Ammon's horn (tissue), 1 donor: ENCODE results near the gene MEX3D.

Source experiments
- DNase-seq: peaks from one replicate; pipeline ENCODE4 v3.0.0-alpha.2; 2016; ENCODE audit warnings: low spot score

Gene MEX3D

DNA sequence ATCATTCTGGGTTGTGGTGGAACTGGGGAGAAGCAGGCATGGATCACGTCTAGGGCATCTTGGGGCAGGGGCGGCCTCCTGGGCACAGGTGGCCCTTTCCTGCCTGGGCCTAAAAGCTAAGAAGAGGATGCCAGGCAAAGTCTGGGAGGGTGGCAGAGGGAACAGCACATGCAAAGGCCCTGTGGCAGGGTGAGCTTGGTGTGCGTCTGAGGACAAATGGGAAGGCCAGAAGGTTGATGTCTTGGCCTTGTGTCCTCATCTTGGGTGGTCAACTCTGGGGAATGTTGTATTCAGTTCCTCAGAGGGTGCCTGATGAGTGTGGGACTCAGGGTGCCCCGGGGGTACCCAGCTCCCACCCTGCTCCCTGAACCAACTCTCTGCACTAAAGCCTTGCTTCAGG lies 49.7 kb downstream of the MEX3D start:
- DNase-seq = no peak

DNA sequence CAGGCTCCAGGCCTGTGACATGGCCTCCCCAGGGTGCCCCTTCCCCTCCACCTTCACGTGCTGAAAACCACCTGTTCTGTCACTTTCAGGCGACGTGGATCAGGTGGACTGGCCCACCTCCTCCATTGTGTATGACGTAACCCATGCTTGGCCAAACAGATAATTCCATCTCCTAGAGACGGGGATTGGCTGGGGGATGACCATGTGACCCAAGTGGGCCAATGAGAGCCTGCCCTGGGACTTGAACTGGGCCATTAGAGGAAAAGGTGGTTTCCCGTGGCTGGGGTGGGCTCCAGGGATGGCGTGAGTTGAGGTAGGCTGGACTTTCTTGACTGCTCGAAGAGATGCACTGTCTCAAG lies 51.8 kb downstream of the MEX3D start:
- DNase-seq = no peak

DNA sequence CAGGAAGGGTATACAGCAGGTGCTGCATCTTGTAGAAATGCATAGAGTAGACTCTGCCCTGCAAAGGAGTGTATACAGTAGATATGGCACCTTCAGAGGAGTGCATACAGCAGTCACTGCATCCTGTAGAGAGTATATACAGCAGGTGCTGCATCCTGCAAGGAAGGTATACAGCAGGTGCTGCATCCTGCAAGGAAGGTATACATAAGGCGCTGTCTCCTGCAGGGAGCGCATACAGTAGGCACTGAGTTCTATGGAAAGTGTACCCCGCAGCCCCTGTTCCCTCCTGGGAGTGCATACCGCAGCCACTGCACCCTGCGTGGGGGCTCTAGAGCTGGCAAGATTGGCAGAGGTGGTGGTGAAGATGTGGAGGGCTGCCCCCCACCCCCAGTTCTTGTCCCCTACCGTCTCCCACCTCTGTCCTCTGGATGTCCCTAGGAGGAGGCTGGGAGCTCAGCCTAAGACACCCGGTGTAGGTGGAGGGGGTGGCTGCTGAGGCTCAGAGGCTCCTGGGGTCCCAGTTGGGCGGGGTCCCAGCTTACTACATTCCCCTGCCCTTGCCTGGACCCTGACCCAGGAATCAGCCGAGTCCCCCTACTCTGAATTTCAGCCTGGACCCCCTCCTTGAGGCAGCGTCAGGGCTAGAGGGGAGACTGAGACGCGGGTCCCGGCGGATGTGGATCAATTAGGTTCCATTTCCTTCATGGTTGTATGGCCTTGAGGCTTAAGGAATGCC lies 53.0 kb downstream of the MEX3D start:
- no peak for DNase-seq

DNA sequence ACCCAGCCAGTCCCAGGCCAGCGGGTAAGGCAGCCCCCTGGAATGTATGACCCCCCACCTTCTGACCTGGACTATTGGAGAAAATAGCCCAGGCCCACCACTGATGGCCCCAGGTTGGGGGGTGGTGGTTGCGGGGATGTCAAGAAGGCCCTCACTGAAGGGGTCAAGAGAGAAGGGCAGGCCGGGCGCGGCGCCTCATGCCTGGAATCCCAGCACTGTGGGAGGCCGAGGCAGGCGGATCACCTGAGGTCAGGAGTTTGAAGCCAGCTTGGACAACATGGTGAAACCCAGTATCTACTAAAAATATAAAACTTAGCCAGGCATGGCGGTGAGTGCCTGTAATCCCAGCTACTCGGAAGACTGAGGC lies 53.8 kb downstream of the MEX3D start:
- no peak for DNase-seq

DNA sequence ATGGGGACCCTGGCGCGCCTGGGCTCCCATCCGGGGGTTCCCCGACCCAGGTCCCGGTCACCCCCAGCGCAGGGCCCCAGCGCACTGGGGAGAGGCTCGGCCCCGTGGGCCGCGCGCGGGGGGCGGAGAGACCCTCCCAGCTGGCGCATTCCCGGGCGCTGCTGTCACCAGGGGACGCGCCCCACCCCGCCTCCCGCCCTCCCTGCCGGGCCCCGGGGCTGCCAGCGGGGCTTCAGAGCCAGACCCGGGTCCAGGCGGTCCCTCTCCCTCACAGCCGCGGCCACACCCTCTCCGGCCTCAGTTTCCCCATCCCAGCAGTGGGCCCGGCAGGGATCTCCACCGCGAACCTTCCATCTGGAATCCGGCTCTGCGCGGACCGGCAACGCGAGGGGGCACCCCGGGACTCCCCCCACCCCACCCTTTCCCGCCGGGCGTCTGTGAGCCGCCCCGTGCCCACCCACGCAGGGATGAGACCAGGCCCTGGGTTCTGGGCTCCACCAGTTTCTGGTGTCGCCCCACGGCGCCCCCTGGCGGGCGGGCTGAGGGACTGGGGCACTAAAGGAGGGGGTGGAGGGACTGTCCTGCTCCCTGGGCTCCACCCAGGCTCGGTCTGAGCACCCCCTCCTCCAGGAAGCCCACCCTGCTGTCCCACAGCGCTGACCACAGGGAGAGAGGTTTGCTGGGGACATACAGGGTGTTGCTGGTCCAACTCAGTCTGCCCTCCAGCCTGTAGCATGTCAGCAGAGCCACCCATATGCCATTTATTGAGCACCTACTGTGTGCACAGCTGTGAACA lies 54.4 kb downstream of the MEX3D start:
- DNase-seq = no peak

DNA sequence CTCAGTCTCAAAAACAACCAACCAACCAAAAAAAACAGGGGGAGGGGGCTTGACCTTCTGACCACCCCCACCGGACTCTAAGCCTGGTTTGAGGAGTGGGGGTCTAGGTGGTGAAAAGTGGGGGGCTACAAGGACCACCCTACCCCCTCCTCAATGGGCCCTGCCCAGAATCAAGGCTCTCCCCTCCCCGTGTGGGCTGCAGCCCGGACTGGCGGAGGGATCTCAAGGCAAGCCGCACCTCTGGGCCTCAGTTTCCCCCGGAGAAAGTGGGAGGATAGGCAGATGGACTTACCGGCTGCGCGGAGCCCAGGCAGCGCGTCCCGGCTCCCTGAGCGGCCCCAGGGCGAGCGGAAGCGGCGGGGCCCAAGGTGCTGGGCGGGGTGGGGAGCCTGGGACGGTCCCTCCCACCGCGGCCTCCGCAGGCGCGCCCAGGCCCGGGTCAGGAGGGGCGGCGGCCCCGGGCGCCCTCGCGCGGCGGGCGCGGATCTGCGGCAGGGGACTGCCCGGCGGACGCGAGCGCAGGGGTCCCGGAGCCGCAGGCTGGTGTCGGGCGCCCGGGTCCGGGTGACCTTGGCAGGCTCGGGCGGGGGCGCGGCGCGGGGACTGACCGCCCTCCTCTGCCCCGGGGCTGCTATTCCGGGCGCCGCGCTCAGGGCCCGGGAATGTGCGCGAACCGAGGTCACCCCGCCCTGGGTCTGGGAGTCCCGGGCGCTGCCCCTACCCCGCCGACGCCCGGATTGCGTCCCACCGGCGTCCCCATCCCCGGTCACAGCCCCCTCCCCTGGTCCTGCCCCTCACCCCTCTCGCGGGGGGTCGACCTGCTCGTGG lies 55.2 kb downstream of the MEX3D start, which contains the start of gene ADAMTSL5:
TSS of gene ADAMTSL5 (minus strand) at position 349 of the 828 bp plus-strand sequence. CDS start 2,076 bp downstream, outside the sequence.
- DNase-seq = no peak

DNA sequence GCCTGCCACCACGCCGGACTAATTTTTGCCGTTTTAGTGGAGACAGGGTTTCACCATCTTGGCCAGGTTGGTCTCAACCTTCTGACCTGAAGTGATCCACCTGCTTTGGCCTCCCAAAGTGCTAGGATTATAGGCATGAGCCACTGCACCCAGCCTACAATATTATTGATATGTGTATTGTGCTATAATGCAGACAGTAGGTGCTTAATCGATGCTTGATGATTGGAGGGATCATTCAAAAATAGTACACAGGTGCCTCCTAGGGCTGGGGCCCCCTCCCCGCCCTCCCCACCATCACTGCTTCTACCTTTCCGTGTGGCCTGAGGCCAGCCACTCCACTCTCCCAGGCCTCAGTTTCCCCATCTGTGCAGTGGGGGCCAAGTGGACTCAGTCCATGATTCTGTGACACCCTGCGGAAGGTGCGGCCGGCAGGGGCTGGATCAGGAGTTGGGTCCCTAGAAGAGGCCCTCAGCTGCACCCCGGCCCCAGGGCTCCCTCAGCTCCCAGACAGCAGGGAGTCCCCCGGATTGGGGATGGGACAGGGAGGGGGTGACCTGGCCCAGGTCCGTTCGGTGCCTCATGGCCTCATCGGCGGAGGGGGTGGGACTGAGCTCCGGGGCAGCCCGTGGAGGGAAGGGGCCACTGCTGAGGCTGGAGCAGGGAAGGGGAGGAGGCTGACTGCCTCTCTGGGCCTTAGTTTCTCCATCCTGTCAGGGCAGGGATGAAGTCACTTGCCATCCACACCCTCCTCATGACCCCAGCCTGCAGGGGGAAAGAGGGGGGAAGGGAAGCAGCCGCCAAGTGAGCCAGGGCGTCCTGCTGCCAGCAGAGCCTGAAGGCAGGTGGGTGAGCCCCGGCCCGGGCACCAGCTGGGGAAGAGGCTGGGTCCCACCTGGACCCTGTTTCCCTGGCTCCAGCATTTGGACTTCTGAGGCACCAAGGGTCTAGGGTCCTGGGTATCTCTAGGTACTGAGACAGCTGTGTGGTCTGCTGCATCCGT lies 56.5 kb downstream of the MEX3D start:
- DNase-seq = no peak

DNA sequence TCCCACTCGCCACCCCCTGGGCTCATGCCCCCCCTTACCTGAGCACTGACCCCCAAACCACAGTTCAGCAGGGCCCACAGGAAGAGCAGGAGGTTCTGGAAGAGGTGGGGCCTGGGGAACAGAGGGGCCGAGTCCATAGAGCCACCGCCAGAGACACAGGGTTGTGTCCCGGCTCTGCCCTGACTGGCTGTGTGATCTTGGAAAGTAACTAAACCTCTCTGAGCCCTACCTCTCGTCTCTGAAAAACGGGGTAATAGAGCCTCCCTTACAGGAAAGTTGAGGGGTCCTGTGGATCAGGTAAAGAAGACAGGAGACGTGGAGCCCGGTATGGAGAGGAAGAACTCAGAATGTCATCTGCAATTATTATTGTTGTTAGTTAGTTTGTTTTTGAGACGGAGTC lies 57.3 kb downstream of the MEX3D start:
- no peak for DNase-seq

DNA sequence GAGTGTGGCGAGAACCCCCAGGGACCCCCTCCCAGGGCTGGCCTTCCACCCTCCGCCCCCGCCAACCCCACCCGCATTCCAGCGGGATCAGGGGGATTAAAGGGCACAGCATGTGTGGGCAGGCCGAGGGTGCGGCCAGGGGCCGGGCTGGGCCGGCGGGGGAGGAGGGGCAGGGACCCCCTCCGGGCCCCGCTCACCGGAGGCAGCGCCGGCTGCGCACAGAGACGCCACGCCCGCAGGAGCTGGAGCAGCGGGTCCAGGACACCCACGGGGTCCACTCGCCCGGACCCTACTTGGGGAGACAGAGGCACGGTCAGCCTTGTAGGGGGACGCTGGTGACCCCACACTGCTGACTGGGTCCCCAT lies 57.7 kb downstream of the MEX3D start:
- DNase-seq = no peak

DNA sequence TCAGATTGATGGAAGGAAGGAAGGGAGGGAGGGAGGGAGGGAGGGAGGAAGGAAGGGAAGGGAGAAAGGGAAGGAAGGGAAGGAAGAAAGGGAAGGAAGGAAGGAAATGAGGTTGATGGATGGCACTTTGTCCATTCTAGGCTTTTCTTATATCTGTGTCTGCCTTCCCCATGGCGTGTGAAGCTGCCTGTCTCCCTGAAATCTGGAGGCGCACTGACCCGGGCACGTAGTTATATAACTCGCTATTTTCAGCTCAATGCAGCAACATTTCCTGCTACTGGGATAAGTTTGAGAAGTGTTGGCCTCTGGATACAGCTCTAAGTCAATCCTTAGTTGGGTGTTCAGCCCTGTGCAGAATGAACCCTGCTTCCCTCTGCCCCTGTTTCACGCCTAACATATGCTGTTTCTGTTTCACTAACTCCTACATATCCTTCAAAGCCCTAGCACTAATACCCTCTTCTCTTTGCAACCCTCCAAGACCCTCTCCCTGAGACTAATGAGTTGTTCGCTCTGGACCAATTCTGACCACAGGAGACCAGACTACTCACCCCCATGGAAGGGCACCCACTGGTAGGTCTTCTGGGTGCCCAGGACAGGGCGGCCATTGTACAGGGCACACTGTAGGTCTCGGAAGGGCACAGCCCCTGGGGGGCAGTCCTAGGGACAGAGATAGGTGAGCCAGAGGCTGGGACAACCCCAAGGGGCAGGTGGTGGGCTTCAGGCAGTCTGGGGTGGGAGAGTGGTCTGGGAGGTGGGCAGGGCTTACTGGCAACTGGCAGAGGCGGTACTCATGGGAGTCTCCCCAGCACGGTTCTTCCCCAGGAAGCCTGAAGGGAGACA lies 58.3 kb downstream of the MEX3D start:
- no peak for DNase-seq

DNA sequence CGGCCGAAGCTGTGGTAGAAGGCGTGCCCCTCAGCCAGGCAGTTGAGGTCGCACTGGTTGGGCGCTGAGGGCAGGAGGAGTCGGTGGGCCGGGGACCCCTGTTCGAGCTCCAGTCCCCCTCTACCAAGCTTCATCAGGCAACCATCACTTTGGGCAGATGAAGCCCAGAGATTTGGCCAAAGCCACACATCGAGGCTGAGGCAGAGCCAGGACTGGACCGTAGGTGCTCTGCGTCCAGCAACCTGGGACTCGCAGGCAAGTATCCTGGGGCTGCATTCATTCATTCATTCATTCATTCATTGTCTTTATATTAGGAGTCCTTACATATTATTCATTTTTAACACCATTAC lies 59.6 kb downstream of the MEX3D start:
- no peak for DNase-seq

DNA sequence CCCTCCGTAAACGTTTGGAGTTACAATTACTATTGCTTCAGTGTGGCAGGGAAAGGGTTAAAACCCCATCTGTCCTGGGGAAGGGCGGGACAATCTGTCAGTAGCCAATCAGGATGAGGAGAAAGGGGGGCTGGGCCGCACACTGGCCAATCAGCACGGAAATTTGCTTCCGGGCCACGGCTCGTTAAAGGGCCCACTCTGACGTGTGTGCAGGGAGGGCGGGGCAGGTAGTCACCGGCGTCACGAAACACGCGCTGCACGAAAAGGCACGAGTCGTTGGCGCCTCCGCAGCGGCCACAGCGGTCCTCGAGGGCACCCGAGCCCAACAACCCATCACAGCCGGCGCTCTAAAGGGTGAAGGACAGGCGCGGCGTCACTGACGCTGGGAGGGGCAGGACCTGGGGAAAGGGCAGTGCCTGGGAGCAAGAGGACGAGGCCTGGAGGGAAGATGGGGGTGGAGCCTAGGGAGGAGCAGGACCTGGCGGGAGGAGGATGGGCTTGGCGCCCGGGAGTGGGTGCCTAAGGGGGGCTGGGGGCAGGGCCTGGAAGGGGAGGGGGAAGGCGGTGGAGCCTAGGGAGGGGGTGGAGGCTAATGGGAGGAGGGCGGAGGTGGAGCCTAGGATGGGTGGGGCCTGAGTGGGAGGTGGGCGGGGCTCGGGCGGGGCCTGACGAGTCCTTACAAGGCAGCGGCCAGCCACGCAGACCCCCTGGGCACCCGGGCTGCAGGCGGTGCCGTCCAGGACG lies 60.2 kb downstream of the MEX3D start:
- peak; percentile 96 for DNase-seq

DNA sequence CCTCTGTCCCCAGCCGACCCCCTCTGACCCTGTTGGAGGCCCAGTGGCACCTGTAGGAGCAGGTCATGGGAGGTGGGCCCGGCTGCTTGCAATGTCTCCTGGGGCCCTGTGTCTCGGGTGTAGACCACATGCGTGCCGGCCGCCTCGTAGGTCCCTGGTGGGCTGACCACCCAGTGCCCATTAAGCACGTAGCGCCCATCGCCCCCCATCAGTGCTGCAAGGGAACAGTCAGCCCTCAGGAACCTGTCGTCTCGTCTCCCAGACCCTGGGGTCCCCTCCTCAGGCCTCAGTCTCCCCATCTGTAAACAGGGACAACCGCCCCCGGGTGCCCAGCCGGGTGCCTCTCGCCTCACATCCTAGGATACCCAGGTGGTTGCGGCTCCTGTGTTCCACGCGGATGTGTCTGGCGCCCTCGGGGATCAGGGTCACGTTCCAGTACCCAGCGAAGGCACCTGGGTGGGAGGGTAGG lies 60.9 kb downstream of the MEX3D start:
- no peak for DNase-seq

DNA sequence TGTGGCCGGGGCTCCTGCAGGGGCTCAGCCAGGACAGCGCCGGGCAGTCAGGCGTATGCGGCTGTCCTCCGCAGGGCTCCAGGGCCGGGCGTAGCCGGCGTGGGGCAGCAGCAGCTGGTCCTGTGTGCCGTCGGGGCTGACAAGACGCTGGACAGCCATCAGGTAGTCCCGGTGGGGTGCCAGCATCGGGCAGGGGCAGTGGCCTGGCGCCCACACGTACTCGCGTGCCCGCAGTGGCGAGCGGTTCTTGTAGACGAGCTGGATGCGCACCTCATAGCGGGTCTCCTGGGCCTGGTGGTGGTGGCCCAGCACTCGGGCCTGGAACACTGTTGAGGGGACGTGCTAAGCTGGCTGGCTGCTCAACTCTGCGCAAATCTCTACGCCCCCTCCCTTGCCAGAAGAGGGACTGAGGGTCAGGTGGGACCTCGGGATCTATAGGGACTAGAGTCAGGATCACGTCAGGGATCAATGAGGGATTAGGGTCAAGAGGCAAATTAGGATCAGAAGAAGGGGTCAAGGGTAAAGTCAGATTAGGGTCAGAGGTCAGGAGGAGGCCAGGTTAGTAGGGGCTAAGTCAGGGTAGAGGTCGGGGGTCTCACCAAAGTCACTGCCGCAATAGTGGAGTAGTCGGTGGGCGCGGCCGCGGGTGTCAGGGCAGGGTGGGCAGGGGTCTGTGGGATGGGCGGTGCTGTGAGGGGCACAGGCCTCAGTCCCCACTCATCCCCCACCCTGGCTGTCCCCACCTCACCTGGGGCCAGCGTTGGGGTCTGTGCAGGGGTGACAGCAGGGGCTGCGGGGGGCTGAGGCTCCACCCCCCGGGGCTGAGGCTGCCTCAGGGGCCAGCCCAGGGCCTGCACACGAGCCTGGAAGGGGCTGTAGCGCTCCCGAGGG lies 61.9 kb downstream of the MEX3D start:
- DNase-seq = no peak

DNA sequence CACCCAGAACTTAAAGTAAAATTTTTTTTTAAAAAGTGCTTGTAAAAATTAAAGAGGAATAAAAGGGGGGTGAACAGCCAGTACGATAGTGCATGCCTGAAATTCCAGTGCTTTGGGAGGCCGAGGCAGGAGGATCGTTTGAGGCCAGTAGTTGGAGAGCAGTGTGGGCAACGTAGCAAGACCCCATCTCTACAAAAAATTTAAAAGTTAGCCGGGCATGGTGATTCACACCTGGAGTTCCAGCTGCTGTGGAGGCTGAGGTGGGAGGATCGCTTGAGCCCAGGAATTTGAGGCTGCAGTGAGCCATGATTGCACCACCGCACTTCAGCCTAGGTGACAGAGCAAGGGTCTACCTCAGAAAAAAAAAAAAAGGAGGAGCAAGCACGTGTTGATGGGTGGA lies 63.1 kb downstream of the MEX3D start:
- DNase-seq = no peak
